ENCODE results near the gene SH3BGRL3. TPM values are rescaled to one million over a fixed set of nuclear protein-coding genes. Genes with fewer than 3 reads are reported as not detected.

SH3BGRL3 gene
- total and polyA plus RNA-seq, 3 donors from 2014 or later, result 24.4 to 76.6 (median 25.4) TPM

DNA sequence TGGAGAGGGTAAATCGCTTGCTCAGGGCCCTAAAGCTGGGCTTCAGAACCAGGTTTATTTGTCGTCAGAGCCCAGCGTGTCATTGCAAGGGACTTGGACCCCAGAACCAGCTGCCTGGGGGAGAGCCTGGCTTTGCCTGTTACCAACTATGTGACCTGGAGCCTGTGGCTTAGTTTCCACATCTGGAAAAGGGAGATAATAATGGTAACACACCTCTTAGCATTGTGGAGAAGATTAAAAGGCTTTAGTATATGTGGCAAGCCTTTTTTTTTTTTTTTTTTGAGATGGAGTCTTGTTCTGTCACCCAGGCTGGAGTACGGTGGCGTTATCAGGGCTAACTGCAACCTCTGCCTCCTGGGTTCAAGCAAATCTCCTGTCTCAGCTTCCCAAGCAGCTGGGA, 50.4 kb downstream of the SH3BGRL3 start:
- no peaks in the 10 kb centered on the region for H3K4me1 ChIP-seq
- no peak overlapping the region for H3K4me3 ChIP-seq
- TF ChIP-seq, protein P1, sequence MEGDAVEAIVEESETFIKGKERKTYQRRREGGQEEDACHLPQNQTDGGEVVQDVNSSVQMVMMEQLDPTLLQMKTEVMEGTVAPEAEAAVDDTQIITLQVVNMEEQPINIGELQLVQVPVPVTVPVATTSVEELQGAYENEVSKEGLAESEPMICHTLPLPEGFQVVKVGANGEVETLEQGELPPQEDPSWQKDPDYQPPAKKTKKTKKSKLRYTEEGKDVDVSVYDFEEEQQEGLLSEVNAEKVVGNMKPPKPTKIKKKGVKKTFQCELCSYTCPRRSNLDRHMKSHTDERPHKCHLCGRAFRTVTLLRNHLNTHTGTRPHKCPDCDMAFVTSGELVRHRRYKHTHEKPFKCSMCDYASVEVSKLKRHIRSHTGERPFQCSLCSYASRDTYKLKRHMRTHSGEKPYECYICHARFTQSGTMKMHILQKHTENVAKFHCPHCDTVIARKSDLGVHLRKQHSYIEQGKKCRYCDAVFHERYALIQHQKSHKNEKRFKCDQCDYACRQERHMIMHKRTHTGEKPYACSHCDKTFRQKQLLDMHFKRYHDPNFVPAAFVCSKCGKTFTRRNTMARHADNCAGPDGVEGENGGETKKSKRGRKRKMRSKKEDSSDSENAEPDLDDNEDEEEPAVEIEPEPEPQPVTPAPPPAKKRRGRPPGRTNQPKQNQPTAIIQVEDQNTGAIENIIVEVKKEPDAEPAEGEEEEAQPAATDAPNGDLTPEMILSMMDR (IDR thresholded peaks at IDR 0.05), result no peak
- TF ChIP-seq POLR2A (IDR thresholded peaks at IDR 0.05), result no peak
- no peak for DNase-seq
- intact Hi-C loops (cut with DNase I; ENCODE audit: low total_unique reads), result no loop called here
- H3K27ac ChIP-seq, result no peak overlapping the region
- no peaks in the 10 kb centered on the region for H3K9me3 ChIP-seq
- no peaks in the 10 kb centered on the region for H3K36me3 ChIP-seq (ENCODE audit: low read depth, missing control alignments)
- no peaks in the 10 kb centered on the region for H3K27me3 ChIP-seq
- WGBS, 2 donors, result 80 to 85% methylated on average over 5 of the region's 5 CpGs

Other genes with a start within 250 kb of the SH3BGRL3 start
- gene SLC30A2, start 234.0 kb upstream of the SH3BGRL3 start, total RNA-seq, result under 1 TPM; 0.24 to 0.87 TPM
- 1.0 TPM for gene SLC30A2, start 234.0 kb upstream of the SH3BGRL3 start, polyA plus RNA-seq (ENCODE audit: insufficient read depth, low read depth, low replicate concordance)
- under 1 TPM; 0.50 to 0.71 TPM for gene TRIM63, start 212.5 kb upstream of the SH3BGRL3 start, total RNA-seq
- 1.2 TPM for gene TRIM63, start 212.5 kb upstream of the SH3BGRL3 start, polyA plus RNA-seq (ENCODE audit: insufficient read depth, low read depth, low replicate concordance)
- 10 to 100 TPM in 1 of 2 donors, 1 to 10 TPM in 1; 9.9 to 11.7 TPM for gene PDIK1L, start 168.3 kb upstream of the SH3BGRL3 start, total RNA-seq
- 7.0 TPM for gene PDIK1L, start 168.3 kb upstream of the SH3BGRL3 start, polyA plus RNA-seq (ENCODE audit: insufficient read depth, low read depth, low replicate concordance)
- gene FAM110D, start 121.0 kb upstream of the SH3BGRL3 start, total RNA-seq, result 1 to 10 TPM; 1.8 to 3.2 TPM
- gene FAM110D, start 121.0 kb upstream of the SH3BGRL3 start, polyA plus RNA-seq (ENCODE audit: insufficient read depth, low read depth, low replicate concordance), result 1.3 TPM
- gene C1orf232, start 111.1 kb upstream of the SH3BGRL3 start, total RNA-seq, result not detected
- gene C1orf232, start 111.1 kb upstream of the SH3BGRL3 start, polyA plus RNA-seq (ENCODE audit: insufficient read depth, low read depth, low replicate concordance), result not detected
- gene ZNF593, start 110.2 kb upstream of the SH3BGRL3 start, total RNA-seq, result 10 to 100 TPM; 37.3 to 56.7 TPM
- gene ZNF593, start 110.2 kb upstream of the SH3BGRL3 start, polyA plus RNA-seq (ENCODE audit: insufficient read depth, low read depth, low replicate concordance), result 22.8 TPM
- 1 to 10 TPM in 1 of 2 donors, not detected in 1; 1.7 TPM for gene ZNF593OS, start 108.3 kb upstream of the SH3BGRL3 start, total RNA-seq
- gene ZNF593OS, start 108.3 kb upstream of the SH3BGRL3 start, polyA plus RNA-seq (ENCODE audit: insufficient read depth, low read depth, low replicate concordance), result 0.62 TPM
- 1 to 10 TPM; 7.6 to 9.6 TPM for gene CNKSR1, start 102.6 kb upstream of the SH3BGRL3 start, total RNA-seq
- gene CNKSR1, start 102.6 kb upstream of the SH3BGRL3 start, polyA plus RNA-seq (ENCODE audit: insufficient read depth, low read depth, low replicate concordance), result 2.7 TPM
- gene CATSPER4, start 89.5 kb upstream of the SH3BGRL3 start, total RNA-seq, result 1 to 10 TPM; 4.9 to 8.2 TPM
- 13.2 TPM for gene CATSPER4, start 89.5 kb upstream of the SH3BGRL3 start, polyA plus RNA-seq (ENCODE audit: insufficient read depth, low read depth, low replicate concordance)
- gene CEP85, start 45.9 kb upstream of the SH3BGRL3 start, total RNA-seq, result 10 to 100 TPM; 52.1 to 61.8 TPM
- 82.5 TPM for gene CEP85, start 45.9 kb upstream of the SH3BGRL3 start, polyA plus RNA-seq (ENCODE audit: insufficient read depth, low read depth, low replicate concordance)
- 10 to 100 TPM; 39.7 to 51.7 TPM for gene UBXN11, start 26.6 kb downstream of the SH3BGRL3 start, total RNA-seq
- 65.9 TPM for gene UBXN11, start 26.6 kb downstream of the SH3BGRL3 start, polyA plus RNA-seq (ENCODE audit: insufficient read depth, low read depth, low replicate concordance)
- gene CD52, start 37.9 kb downstream of the SH3BGRL3 start, total RNA-seq, result 1 to 10 TPM in 1 of 2 donors, not detected in 1; 3.0 TPM
- 23.8 TPM for gene CD52, start 37.9 kb downstream of the SH3BGRL3 start, polyA plus RNA-seq (ENCODE audit: insufficient read depth, low read depth, low replicate concordance)
- gene CRYBG2, start 74.0 kb downstream of the SH3BGRL3 start, total RNA-seq, result 1 to 10 TPM; 4.9 to 5.6 TPM
- 12.9 TPM for gene CRYBG2, start 74.0 kb downstream of the SH3BGRL3 start, polyA plus RNA-seq (ENCODE audit: insufficient read depth, low read depth, low replicate concordance)
- 10 to 100 TPM; 22.9 to 63.9 TPM for gene ZNF683, start 92.7 kb downstream of the SH3BGRL3 start, total RNA-seq
- gene ZNF683, start 92.7 kb downstream of the SH3BGRL3 start, polyA plus RNA-seq (ENCODE audit: insufficient read depth, low read depth, low replicate concordance), result 87.5 TPM
- gene LIN28A, start 130.7 kb downstream of the SH3BGRL3 start, total RNA-seq, result 1 to 10 TPM; 1.5 to 3.9 TPM
- gene LIN28A, start 130.7 kb downstream of the SH3BGRL3 start, polyA plus RNA-seq (ENCODE audit: insufficient read depth, low read depth, low replicate concordance), result 3.6 TPM
- 10 to 100 TPM; 54.8 to 60.7 TPM for gene DHDDS, start 152.2 kb downstream of the SH3BGRL3 start, total RNA-seq
- gene DHDDS, start 152.2 kb downstream of the SH3BGRL3 start, polyA plus RNA-seq (ENCODE audit: insufficient read depth, low read depth, low replicate concordance), result 31.5 TPM
- gene HMGN2, start 192.4 kb downstream of the SH3BGRL3 start, total RNA-seq, result 100 to 1,000 TPM; 244 to 285 TPM
- gene HMGN2, start 192.4 kb downstream of the SH3BGRL3 start, polyA plus RNA-seq (ENCODE audit: insufficient read depth, low read depth, low replicate concordance), result 392 TPM
- gene RPS6KA1, start 249.7 kb downstream of the SH3BGRL3 start, total RNA-seq, result 10 to 100 TPM; 14.9 to 24.2 TPM
- gene RPS6KA1, start 249.7 kb downstream of the SH3BGRL3 start, polyA plus RNA-seq (ENCODE audit: insufficient read depth, low read depth, low replicate concordance), result 15.6 TPM